Upper lobe of right lung (tissue), 1 donor: ENCODE results near the gene GPSM3. TPM values are rescaled to one million over a fixed set of nuclear protein-coding genes. Genes with fewer than 3 reads are reported as not detected.

Experiments
- ATAC-seq: fragments of 200-7000 bp; cut with Tn5 transposase; one replicate; pipeline ENCODE4 v1.9.1; 2020; ENCODE audit warnings: mild to moderate bottlenecking, moderate library complexity
- DNase-seq: peaks from one replicate; pipeline ENCODE4 v3.0.0-alpha.2; 2020
- H3K27ac ChIP-seq: fragments of 200-600 bp; one replicate; pipeline ENCODE4 v1.8.0; 2022
- H3K27me3 ChIP-seq: fragments of 200-600 bp; one replicate; pipeline ENCODE4 v1.8.0; 2022; ENCODE audit warnings: mild to moderate bottlenecking
- H3K36me3 ChIP-seq: fragments of 200-600 bp; one replicate; pipeline ENCODE4 v1.8.0; 2022
- H3K4me1 ChIP-seq: fragments of 200-600 bp; one replicate; pipeline ENCODE4 v1.8.0; 2022
- H3K4me3 ChIP-seq: fragments of 200-600 bp; one replicate; pipeline ENCODE4 v1.8.0; 2022; ENCODE audit warnings: mild to moderate bottlenecking
- H3K9me3 ChIP-seq: fragments of 200-600 bp; one replicate; pipeline ENCODE4 v1.8.0; 2022
- intact Hi-C: fragments of 100-400 bp; cut with DNase I; formaldehyde crosslinking; loops from one replicate; pipeline ENCODE4 v1.11.0; 2022
- total RNA-seq: library from RNA; stranded (reverse); fragmentation: NEBNext Ultra II Directional; extraction: Animal tissue kit (Norgen Biotek cat#: 25700); gene quantifications from one replicate; pipeline ENCODE4 v1.2.1, GENCODE V29; 2021
- TF ChIP-seq, protein P1 (sequence below): fragments of 200-600 bp; IDR thresholded peaks from one replicate; pipeline ENCODE4 v1.8.0; 2022; ENCODE audit warnings: antibody characterized with exemption
- donor health status: DM: no; HTN: yes; CAD: no; lungs with severe emphysema.

Gene GPSM3
- total RNA-seq, 1 donor from 2014 or later, result 51.9 TPM

DNA sequence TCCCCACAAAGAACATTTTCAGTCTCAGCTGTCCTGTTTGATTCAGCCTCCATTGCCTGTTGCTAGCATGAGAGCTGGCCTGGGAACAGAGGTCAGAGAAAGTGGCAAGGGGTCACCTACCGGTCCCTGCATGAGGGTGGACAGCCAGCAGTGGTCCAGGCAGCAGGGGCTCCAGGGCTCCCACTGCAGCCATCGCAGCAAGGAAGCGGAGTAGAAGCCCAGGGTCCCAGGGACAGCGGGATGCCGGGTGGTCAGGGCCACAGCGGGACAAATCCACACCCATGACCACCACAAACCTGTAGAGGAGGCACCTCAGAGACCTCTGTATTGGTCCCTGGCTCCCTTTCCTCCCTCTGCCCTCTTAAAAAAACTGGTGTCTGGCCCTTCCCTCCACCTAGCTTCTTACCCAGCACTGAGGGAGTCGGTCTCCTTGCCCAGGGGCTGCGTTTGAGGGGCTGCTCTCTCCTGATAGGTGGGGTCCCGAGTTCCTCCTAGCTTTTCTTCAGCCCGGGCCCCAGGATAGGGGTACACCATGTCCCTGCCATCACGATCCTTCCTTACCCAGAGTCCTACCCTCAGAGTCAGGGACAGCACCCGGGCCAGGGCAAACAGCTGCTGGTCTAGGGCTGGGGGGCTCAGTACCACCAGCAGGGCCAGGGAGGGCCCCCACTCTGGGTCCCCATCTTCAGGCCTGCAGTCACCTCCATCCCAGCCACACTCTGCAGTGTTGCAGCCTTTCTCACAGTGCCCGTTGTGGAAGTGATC is 8.4 kb upstream of the GPSM3 start:
- Histone ChIP-seq H3K9me3 (no peaks in the 10 kb centered on the region), H3K27me3 (no peaks in the 10 kb centered on the region), H3K36me3 (no peaks in the 10 kb centered on the region), H3K27ac (no peak overlapping the region), H3K4me1 (peaks cover 11% of the 10 kb centered on the region), H3K4me3 (no peak overlapping the region)
- no peak for DNase-seq
- TF ChIP-seq, protein P1, sequence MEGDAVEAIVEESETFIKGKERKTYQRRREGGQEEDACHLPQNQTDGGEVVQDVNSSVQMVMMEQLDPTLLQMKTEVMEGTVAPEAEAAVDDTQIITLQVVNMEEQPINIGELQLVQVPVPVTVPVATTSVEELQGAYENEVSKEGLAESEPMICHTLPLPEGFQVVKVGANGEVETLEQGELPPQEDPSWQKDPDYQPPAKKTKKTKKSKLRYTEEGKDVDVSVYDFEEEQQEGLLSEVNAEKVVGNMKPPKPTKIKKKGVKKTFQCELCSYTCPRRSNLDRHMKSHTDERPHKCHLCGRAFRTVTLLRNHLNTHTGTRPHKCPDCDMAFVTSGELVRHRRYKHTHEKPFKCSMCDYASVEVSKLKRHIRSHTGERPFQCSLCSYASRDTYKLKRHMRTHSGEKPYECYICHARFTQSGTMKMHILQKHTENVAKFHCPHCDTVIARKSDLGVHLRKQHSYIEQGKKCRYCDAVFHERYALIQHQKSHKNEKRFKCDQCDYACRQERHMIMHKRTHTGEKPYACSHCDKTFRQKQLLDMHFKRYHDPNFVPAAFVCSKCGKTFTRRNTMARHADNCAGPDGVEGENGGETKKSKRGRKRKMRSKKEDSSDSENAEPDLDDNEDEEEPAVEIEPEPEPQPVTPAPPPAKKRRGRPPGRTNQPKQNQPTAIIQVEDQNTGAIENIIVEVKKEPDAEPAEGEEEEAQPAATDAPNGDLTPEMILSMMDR, result no peak
- intact Hi-C loops, result no loop called here
- ATAC-seq, result no peak

DNA sequence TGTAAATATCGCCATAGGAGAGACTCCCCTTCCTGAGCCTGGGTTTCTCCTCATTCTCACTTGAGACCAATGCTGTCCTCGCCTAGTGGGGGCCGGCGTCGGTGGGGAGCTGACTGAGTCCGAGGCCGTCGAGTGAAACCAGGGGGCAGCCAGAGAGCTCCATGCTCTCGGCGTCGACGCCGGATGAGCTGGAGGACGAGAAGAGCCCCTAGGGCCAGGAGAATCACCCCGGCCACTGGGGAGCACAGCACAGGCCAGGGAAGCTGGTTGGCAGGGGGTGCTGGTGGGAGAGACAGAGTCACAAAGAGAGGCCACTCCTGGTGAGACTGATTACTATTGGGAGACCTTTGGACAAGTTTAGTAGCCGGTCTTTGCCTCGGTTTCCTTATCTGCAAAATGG is 6.4 kb upstream of the GPSM3 start:
- DNase-seq (peak; percentile 61), ATAC-seq (no peak)
- TF ChIP-seq, protein P1, result no peak
- no peaks in the 10 kb centered on the region for H3K9me3 ChIP-seq
- peaks cover 23% of the 10 kb centered on the region for H3K4me1 ChIP-seq
- H3K4me3 ChIP-seq, result no peak overlapping the region
- no peaks in the 10 kb centered on the region for H3K36me3 ChIP-seq
- H3K27me3 ChIP-seq, result no peaks in the 10 kb centered on the region
- H3K27ac ChIP-seq, result no peak overlapping the region
- intact Hi-C loops, result no loop called here

GRCh38 chr6:32198345-32198696 is 5.9 kb upstream of the GPSM3 start:
- intact Hi-C loops, result no loop called here
- no peak for ATAC-seq
- Histone ChIP-seq H3K9me3 (no peaks in the 10 kb centered on the region), H3K4me1 (peaks cover 28% of the 10 kb centered on the region), H3K36me3 (no peaks in the 10 kb centered on the region), H3K27ac (no peak overlapping the region), H3K4me3 (no peak overlapping the region), H3K27me3 (no peaks in the 10 kb centered on the region)
- no peak for DNase-seq
- TF ChIP-seq, protein P1, result no peak

GRCh38 chr6:32196682-32197616 is 4.5 kb upstream of the GPSM3 start:
- Histone ChIP-seq H3K4me1 (peaks cover 32% of the 10 kb centered on the region), H3K9me3 (no peaks in the 10 kb centered on the region), H3K36me3 (no peaks in the 10 kb centered on the region), H3K4me3 (peak overlapping the region; percentile 86), H3K27ac (peak overlapping the region; percentile 100), H3K27me3 (no peaks in the 10 kb centered on the region)
- DNase-seq (peak; percentile 70), ATAC-seq (no peak)
- intact Hi-C loops, result no loop called here
- TF ChIP-seq, protein P1, result peak; percentile 8

DNA sequence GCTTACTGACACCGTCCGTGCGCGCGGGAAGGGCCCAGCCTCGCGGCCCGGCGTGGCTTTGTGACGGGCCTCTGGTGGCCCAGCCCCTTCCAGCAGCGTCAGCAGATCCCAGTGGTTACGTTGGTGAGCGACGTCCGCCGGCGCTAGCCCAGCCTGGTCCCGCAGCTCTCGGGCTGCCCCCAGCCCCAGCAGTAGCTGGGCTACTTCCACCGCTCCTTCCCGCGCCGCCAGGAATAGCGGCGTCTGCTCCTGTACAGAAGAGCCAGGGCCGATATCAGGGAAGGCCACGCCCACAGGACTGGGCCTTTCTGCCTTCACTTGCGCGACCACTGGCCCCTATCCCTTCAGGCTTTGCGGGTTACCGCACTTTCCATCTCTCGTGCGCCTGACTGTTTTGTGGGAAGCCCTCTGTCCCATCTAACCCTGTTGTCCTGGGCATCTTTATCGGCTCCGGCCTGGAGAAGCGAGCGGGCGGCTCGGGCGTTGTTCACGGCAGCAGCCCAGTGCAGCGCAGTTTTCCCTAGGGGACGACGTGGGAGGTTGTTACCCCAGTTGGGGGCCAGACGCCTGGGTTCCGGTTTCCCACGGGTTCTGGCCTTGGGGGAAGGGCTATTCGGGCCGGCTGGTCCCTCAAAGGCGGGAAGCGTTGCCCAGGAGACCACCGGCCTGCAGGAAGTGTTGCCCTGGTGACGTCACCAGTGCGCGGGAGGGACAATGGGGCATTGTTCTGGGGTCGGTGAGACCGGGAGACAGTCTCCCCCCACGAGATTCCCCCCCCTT is 3.6 kb upstream of the GPSM3 start:
- Histone ChIP-seq H3K27ac (peak overlapping the region; percentile 100), H3K36me3 (no peaks in the 10 kb centered on the region), H3K9me3 (no peaks in the 10 kb centered on the region), H3K4me1 (peaks cover 37% of the 10 kb centered on the region), H3K4me3 (peak overlapping the region; percentile 86), H3K27me3 (no peaks in the 10 kb centered on the region)
- intact Hi-C loops, result no loop called here
- TF ChIP-seq, protein P1, result peak; percentile 4
- ATAC-seq, result peak; percentile 6
- DNase-seq, result peak; percentile 93
